ENCODE results near the gene SYNDIG1. TPM values are rescaled to one million over a fixed set of nuclear protein-coding genes. Genes with fewer than 3 reads are reported as not detected.

SYNDIG1 gene
- total RNA-seq, 1 experiment from 2014 or later = 17.9 TPM

GRCh38 chr20:24672886-24673677, 203.7 kb downstream of the SYNDIG1 start:
- intact Hi-C loops (cut with micrococcal nuclease; ENCODE audit: unreplicated experiment) = no loop called here
- BruUV-seq (replicated peaks) = no TSS peak
- POLR2A ChIA-PET (ENCODE audit: low non-redundant PET) = no interaction called here

GRCh38 chr20:24673678-24674570, 204.5 kb downstream of the SYNDIG1 start:
- DNase-seq (ENCODE audit: low spot score) = no peak
- no peak overlapping the region for H3K27ac ChIP-seq (ENCODE audit: low read depth, low read length, poor library complexity, severe bottlenecking)
- no TSS peak for BruUV-seq (replicated peaks)
- TF ChIP-seq CTCF (conservative IDR thresholded peaks at IDR 0.05; ENCODE audit: low read depth, low read length) (no peak), EZH2 (IDR thresholded peaks at IDR 0.05; ENCODE audit: borderline replicate concordance, low read depth, low read length, poor library complexity, severe bottlenecking) (no peak)
- H3K9me3 ChIP-seq (ENCODE audit: low read depth, low read length, poor library complexity, severe bottlenecking) = no peaks in the 10 kb centered on the region
- ChIA-PET POLR2A (ENCODE audit: low non-redundant PET) (no interaction called here), CTCF (no interaction called here)
- H3K4me1 ChIP-seq (ENCODE audit: insufficient read depth, low read length, poor library complexity, severe bottlenecking) = no peaks in the 10 kb centered on the region
- intact Hi-C loops (cut with micrococcal nuclease; ENCODE audit: unreplicated experiment) = no loop called here
- H3K27me3 ChIP-seq (replicated peaks; ENCODE audit: insufficient read depth, low read depth, low read length, poor library complexity) = no peaks in the 10 kb centered on the region
- no peaks in the 10 kb centered on the region for H3K36me3 ChIP-seq (ENCODE audit: insufficient read depth, low read length, poor library complexity, severe bottlenecking)
- H3K4me3 ChIP-seq (ENCODE audit: low read depth, low read length, poor library complexity, severe bottlenecking) = no peak overlapping the region

More at GRCh38 chr20:24672886-24673677, 203.7 kb downstream of the SYNDIG1 start:
- H3K36me3 ChIP-seq (ENCODE audit: insufficient read depth, low read length, poor library complexity, severe bottlenecking) = no peaks in the 10 kb centered on the region
- H3K27ac ChIP-seq (ENCODE audit: low read depth, low read length, poor library complexity, severe bottlenecking) = no peak overlapping the region
- no peaks in the 10 kb centered on the region for H3K4me1 ChIP-seq (ENCODE audit: insufficient read depth, low read length, poor library complexity, severe bottlenecking)
- no peak for TF ChIP-seq CTCF (conservative IDR thresholded peaks at IDR 0.05; ENCODE audit: low read depth, low read length)
- TF ChIP-seq EZH2 (IDR thresholded peaks at IDR 0.05; ENCODE audit: borderline replicate concordance, low read depth, low read length, poor library complexity, severe bottlenecking) = no peak
- H3K9me3 ChIP-seq (ENCODE audit: low read depth, low read length, poor library complexity, severe bottlenecking) = no peaks in the 10 kb centered on the region
- H3K4me3 ChIP-seq (ENCODE audit: low read depth, low read length, poor library complexity, severe bottlenecking) = no peak overlapping the region
- CTCF ChIA-PET = no interaction called here
- H3K27me3 ChIP-seq (replicated peaks; ENCODE audit: insufficient read depth, low read depth, low read length, poor library complexity) = no peaks in the 10 kb centered on the region
- no peak for DNase-seq (ENCODE audit: low spot score)

- no peak for DNase-seq (ENCODE audit: low spot score)
- Histone ChIP-seq H3K9me3 (ENCODE audit: low read depth, low read length, poor library complexity, severe bottlenecking) (no peaks in the 10 kb centered on the region), H3K4me3 (ENCODE audit: low read depth, low read length, poor library complexity, severe bottlenecking) (no peak overlapping the region), H3K27me3 (replicated peaks; ENCODE audit: insufficient read depth, low read depth, low read length, poor library complexity) (no peaks in the 10 kb centered on the region), H3K27ac (ENCODE audit: low read depth, low read length, poor library complexity, severe bottlenecking) (no peak overlapping the region), H3K36me3 (ENCODE audit: insufficient read depth, low read length, poor library complexity, severe bottlenecking) (no peaks in the 10 kb centered on the region), H3K4me1 (ENCODE audit: insufficient read depth, low read length, poor library complexity, severe bottlenecking) (no peaks in the 10 kb centered on the region)
- CTCF ChIA-PET = no interaction called here
- no TSS peak for BruUV-seq (replicated peaks)
- POLR2A ChIA-PET (ENCODE audit: low non-redundant PET) = no interaction called here
- TF ChIP-seq EZH2 (IDR thresholded peaks at IDR 0.05; ENCODE audit: borderline replicate concordance, low read depth, low read length, poor library complexity, severe bottlenecking) (no peak), CTCF (conservative IDR thresholded peaks at IDR 0.05; ENCODE audit: low read depth, low read length) (no peak)
- intact Hi-C loops (cut with micrococcal nuclease; ENCODE audit: unreplicated experiment) = no loop called here
Observed at GRCh38 chr20:24674921-24675605, 205.6 kb downstream of the SYNDIG1 start.

Measured in A673 (cell line).